ENCODE results near the gene NFE2L2. TPM values are rescaled to one million over a fixed set of nuclear protein-coding genes. Genes with fewer than 3 reads are reported as not detected.
"Not testable (repeated sequence)": the region's sequence is repeated elsewhere in the genome, so short reads cannot be mapped to it uniquely, and the experiment has no call there.

Gene NFE2L2
- total RNA-seq, 1 experiment from 2014 or later, result 97.3 TPM

DNA sequence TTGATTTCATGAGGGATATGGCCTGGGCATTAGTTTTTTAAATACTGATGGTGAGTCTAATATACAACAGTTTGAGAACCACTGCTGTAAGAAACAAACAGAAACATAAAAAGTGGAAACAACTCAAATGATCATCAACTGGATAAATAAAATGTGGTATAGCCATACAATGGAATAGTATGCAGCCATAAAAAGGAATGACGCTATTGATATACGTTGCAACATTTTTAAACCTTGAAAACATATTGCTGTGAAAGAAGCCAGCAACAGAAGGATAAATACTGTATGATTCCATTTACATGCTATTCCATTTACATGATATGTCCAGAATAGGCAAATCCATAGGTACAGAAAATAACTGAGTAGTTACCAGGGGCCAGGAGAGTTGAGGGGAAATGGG lies 6.5 kb downstream of the NFE2L2 start:
- DNase-seq (ENCODE audit: extremely low read depth, low read depth), result no peak

DNA sequence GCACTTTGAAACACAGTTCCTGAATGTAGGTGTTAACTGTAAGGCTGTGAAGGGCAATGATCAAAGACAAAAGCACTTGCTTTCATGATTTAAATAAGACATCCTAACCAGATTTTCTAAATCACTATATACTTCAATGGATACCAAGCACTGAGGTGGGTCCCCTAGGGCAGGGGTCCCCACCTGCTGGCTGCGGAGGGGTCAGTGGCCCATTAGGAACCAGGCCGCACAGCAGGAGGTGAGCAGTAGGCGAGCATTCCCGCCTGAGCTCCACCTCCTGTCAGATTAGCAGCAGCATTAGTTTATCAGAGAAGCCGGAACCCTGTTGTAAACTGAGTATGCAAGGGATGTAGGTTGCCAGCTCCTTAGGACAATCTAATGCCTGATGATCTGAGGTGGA lies 7.1 kb downstream of the NFE2L2 start:
- DNase-seq (ENCODE audit: extremely low read depth, low read depth), result no peak

DNA sequence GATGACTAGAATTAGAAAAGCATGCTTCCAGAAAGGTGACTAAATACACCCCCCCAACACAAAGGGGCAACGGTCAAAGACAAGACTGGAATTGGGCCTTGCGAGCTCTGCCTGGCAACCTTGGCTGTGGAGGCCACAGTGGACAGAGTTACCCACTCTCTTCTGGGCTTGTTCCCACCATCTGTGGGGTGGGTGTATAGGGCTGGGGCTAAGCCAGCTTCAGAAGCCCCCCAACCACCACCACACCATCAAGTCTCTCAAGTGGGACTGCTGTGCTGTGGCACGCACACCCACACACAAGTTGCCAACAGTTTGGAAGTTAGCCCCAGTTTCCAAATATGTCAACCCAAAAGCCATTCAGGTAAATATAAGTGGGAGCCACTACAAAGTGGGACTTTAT lies 7.8 kb downstream of the NFE2L2 start:
- no peak for DNase-seq (ENCODE audit: extremely low read depth, low read depth)

DNA sequence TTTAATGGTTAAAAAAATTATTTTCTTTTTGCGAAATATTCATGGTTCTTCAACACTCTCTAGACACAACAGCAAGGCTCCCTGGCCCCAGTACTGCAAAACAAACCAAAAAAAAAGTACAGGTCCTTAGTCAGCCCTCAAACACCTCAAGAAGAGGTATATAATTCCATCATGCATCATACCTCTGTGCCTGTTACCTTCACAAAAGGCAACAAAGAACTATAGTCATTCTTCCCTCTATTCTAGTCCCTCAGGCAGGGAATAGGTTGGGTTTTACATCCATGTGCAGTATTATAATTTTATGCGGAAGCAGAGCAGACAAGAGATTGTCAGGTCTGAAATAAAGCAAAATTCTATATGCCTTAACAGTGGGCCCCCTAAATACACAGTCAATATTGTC lies 8.5 kb downstream of the NFE2L2 start:
- no peak for DNase-seq (ENCODE audit: extremely low read depth, low read depth)

DNA sequence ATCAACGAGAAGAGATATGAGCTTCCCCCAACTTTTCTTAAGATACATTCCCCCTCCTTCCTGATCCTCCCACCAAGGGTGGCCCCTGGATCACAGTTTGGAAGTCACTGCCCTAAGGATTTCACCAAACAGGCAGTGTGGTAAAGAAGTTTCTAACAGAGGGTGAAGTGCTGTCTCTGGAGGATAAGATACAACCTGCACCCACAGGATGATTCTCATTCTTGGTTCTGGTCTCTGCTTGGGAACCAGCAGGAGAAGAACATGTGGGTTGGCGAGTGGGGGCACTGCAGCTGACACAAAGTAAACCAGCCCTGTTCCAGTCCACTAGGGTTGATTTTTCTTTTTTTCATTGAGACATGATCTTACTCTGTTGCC lies 9.3 kb downstream of the NFE2L2 start:
- DNase-seq (ENCODE audit: extremely low read depth, low read depth), result no peak

DNA sequence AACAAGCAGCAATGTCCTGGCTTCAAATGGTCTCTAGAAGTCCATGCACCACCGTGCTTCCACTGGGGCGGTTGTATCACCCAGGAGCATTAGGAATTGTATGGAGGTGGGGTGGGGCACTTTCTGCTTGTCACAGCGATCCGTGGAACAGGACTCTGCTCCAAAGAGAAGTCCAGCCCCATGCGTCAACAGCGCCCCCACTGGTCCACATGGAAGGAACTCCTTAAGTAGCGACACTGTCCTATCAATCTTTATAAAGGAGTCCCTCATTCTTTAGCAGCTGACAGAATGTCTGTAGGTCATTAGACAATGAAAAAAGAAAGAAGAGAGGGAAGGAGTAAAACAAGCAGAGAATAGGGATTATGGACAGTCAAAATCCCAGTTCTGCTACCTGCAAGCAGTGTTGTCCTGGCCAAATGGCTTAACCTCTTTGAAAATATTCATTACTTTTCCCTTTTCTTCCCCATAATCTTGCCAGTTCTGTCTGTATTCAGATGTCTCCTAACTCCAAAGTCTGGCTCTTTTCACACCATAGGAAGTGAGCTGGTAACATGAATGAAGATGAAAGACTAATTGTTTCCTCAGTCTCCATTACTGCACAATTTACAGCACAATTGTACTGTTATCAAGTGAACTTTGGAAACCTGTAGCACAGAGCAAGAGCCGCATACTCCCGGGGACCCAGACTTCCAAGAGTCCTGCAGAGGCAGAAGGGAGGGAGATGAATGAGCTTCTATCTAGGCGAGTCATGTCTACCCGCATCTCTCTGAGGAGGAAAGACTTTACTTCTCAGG lies 9.9 kb downstream of the NFE2L2 start:
- peak; percentile 65 for DNase-seq (ENCODE audit: extremely low read depth, low read depth)

DNA sequence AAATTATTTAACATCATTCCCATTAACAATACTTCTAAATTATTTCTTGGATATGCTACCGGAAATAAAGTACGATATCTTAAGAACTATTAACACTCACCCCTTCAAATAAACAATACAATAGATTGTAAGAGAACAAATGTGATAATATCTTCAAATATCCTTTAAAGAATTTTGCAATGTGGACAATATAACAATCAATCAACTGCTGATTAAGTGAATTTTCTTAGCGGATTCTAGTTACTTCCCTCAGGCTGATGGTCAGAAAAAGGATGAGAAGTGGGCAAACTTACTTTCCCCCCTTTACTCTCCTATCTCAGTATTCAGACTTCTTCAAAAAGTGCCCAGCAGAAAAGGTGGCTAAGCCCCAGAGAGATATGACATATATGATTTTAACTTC lies 10.8 kb downstream of the NFE2L2 start:
- DNase-seq (ENCODE audit: extremely low read depth, low read depth), result no peak

DNA sequence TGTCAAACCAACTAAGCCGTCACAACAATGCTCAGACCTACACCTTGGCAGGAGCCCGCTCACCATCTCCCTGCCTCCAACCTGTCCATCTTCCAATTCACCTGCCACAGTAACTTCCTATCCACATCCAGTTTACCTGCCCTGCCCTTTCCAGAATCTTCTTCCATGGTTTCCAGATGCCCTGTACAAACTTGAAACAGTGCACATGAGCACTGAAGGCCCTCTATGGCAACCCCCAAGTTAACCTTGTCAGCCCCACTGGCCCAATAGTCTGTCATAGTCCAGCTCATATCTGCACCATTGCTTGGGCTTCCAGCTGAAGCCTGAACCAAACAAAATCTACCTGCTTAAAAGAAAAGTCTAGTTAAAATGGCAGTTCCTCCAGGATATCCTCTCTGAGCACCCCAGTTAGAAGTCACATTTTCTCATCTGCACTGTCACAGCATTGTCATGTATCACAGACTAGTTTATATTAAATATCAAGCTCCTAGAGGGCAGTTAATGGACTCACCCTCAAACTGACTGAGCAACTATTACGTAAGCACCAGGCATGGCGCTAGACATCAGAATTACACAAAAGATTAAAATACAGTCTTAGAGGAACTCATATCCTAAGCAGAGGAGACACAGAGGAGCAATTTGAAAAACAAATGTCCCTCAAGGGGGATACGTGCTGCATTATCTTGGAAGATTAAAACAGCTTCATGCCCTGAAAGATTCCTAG lies 11.6 kb downstream of the NFE2L2 start:
- DNase-seq (ENCODE audit: extremely low read depth, low read depth), result no peak

DNA sequence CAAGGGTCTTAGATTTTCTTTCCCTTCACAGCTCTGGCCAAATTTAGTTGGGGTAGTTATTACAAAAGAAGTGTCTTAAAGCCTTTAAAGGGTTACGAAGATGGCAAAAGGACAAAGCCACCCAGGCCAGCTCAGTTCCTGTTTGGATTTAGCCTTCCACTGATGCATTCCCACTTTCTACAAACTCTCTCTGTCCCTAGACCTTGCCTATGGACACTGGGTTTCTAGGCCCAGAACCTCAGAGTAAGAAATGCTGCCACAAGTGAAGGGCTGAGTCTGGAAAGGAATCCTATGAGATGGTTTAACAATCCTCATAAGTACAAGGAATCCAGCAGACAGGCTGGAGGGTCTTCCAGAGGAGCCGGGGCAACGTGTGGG lies 13.4 kb downstream of the NFE2L2 start:
- no peak for DNase-seq (ENCODE audit: extremely low read depth, low read depth)

DNA sequence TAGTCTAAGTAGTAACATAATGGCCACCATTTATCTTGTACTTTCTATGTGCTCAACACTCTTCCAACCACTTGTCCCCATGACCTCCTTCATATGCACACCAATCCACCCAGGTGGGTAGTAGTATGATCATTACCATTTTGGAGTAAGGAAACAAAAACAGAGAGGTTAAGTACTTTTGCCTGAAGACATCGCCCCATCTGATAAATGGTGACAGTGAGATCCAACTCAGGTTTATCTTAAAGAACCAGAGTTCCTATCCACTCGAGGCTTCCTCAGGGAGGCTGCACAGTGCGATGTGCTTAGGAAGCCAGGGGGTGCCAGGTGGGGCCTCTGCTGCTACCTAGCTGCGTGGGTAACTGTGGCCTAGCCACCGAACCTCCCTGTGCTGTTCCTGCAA lies 14.1 kb downstream of the NFE2L2 start:
- DNase-seq (ENCODE audit: extremely low read depth, low read depth), result no peak

DNA sequence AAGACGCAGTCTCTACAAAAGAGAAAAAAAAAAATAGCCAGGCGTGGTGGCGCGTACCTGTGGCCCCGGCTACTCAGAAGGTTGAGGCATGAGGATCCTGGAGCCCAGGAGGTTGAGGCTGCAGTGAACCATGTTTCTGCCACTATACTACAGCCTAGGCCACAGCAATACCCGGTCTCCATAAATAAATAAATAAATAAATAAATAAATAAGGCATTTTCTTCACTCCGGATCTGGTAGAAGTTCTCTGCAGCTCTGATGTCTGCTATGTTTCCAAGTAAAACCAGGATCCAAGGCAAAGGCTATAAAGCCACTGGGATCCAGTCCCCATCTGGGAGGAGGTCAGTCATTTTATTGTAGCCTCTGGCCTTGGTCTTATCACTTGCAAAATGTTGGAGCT lies 15.5 kb downstream of the NFE2L2 start:
- DNase-seq (ENCODE audit: extremely low read depth, low read depth), result no peak

DNA sequence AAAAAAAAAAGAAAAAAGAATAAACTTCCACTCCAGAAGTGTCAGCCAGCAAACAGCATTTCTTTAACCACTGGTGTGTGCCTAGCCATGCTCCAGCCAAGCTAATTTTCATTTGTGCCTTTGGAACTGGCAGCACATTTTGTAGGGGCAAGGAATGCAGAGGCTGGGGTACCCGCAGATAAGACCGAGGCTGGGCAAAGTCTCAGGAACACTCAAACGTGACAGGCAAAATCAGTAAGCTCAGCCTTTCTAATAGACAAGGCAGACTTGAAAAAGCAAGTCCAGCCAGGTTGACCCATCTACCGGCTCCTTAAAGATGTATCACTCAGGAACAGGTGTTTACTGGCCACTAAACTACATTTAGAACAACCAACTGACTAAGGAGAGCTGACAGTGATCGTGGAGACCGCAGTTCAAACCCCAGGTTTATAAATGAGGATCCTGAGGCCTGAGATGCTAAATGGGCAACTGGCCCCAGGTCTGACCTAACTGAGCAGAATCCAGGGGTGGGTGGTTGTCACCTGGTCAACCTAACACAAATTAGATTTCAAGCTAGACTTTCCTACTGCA lies 16.7 kb downstream of the NFE2L2 start:
- no peak for DNase-seq (ENCODE audit: extremely low read depth, low read depth)

DNA sequence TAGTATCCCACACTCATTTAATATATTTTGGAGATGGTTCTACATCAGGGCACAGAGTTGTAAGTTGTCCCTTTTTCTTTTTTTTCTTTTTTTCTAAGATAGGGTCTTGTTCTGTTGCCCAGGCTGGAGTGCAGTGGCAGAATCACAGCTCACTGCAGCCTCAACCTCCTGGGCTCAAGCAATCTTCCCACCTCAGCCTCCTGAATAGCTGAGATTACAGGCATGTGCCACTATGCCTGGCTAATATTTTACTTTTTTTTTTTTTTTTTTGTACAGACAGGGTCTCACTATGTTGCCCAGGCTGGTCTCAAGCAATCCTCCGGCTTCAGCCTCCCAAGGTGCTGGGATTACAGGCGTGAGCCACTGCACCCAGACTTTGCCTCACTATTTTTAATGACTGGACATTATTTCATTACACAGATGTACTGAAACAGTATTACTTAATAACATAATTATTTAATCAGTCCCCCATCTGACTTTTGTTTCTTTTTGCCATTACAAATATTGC lies 17.9 kb downstream of the NFE2L2 start:
- DNase-seq (ENCODE audit: extremely low read depth, low read depth), result not testable (repeated sequence)

DNA sequence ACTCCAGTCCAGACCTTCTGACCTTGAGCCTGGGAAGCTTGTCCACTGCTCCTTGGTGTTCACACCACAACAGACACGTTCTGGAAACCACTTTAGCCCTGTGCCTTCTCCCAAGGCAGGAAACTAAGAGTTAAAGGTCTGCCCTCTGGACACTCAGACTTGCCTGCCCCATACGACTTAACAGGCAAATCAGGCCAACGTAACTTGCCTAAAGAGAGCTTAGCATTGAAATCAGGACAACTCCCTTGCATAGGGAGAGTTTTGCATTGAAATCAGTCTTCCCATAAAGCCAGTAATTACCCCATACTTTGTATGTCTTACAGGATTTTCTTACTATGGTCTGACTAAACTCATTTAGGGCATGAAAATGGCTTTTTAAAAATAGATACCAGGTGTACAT lies 18.5 kb downstream of the NFE2L2 start:
- DNase-seq (ENCODE audit: extremely low read depth, low read depth), result no peak

DNA sequence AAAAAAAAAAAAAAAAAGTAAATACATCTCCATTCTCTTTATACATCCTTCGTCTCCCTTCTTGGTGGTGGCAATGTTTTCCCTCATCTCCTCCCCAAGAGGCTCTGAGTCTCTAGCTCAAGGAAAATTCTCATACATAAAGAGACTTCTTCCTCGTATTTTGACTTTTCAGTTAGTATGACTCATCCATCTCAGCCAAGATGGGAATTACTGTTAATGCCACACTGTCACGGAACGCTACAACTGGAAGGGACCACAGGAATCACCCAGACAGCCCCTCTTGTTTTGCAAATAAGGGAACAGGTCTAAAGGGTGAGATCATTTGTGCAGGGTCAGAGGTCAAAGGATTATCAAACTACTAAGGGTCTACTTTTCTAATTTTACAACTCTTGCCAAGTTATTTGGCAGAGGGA lies 19.5 kb downstream of the NFE2L2 start:
- no peak for DNase-seq (ENCODE audit: extremely low read depth, low read depth)

DNA sequence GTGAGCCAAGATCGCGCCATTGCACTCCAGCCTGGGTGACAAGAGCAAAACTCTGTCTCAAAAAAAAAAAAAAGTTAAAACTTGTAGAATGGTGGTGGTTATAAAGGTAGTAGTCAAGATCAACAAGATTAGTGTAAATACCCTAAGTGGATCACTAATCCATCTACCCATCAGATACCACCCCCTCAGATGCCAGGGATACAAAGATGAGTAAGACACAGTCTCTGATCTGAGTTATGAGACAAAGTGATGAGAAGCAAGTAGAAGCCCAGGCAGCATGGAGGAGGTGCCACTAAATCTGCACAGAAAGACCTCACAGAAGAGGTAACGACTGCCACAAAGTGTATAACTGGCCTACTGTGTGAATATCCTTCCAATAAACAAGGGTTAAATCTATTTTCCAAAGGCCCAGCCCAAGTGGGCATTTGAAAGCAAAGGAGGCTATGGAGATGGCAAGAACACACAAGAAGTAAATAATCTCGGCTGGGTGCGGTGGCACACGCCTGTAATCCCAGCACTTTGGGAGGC lies 20.2 kb downstream of the NFE2L2 start:
- DNase-seq (ENCODE audit: extremely low read depth, low read depth), result no peak

DNA sequence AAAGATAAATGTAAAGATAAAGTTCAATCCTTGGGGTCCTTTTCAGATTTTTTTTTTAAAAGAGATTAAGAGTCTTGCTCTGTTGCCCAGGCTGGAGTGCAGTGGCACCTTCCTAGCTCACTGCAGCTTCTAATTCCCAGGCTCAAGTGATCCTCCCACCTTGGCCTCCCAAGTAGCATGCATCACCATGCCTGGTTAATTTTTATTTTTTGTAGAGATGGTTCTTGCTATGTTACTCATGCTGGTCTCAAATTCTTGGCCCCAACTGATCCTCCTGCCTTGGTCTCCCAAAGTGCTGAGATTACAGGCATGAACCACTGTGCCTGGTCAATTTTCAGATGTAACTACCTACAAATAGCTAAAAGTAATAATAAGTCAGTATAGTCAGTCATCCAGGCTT lies 21.1 kb downstream of the NFE2L2 start:
- no peak for DNase-seq (ENCODE audit: extremely low read depth, low read depth)

DNA sequence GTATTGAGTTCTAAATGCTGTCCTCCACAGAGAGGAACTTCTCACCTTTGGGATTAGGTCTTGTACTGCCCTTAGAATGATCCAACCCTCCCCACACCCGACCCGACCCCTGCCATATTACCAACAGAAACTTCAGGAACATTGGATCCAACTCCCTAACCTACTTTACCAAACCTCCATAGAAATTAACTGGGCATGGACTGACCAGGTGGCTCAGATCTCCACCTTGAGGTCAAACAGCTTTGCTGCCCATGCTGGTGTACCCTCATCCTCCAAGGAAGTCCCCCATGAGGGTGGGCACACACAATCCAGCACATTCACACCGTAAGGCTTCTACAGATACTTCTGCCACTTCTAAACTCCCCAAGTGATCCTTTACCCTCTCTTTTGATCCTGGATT lies 21.5 kb downstream of the NFE2L2 start:
- DNase-seq (ENCODE audit: extremely low read depth, low read depth), result no peak

DNA sequence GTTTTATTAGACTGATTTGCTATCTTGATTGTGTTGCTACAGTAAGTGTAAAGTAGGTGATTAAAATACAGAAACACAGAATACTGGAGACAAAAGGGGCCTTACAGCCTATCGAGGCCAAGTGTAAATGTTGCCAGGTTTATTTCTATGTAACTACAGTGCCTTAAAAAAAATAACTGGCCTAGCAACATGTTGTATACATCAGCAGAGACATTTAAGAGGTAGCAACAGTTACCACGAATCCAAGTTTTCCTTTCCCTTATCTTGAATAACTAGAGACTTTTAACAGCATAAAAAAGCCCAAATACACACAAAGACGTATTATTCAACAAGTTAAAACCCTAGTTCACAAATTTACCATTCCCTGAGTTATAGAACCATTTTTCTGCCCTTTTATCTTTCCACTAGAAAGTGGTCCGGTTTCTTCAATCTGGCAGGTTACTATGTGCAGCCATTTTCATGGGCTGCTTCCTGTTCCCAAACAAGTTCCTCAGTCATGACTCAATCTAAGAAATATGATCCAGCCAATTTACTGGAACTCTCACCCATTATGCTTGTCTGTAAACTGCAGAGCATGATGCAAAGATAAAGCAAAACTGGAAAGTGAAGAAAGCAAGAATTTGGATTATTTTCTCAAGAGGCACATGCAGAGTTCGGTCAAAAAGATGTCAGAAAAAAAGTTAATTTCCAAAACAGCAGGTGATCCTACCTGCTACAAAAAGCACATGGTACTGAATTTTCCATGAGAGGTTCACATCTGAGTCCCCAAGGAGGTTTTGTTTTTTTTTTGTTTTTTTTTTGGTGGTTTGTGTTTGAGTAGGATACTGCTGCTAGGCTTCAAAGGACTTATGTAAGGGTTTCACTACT lies 22.2 kb downstream of the NFE2L2 start:
- peak; percentile 95 for DNase-seq (ENCODE audit: extremely low read depth, low read depth)

DNA sequence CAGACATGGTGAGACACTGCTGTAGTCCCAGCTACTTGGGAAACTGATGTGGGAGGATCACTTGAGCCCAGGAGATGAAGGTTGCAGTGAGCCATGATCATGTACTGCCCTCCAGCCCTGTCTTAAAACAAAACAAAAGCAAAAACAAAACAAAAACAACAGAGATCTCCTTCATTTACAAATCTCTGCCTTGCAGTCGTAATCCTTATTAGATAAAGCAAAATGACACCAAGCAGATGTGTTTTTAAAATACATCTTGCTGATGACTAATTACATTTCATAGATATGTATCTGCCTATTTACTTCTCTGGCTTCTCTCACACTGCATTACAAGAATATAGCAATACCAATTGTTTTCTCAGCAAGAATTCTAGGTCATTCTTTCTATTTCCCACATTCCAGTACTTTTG lies 22.8 kb downstream of the NFE2L2 start:
- no peak for DNase-seq (ENCODE audit: extremely low read depth, low read depth)

Measured in NCI-H460 (cell line).